ENCODE data around the gene KMT2A.
A peak's percentile ranks its signal among the peaks of the same experiment; 100 is the strongest.

Gene KMT2A

GRCh38 chr11:118447423-118447822, 11.1 kb downstream of the KMT2A start:
- no peaks in the 10 kb centered on the region for H3K9me3 ChIP-seq (ENCODE audit: insufficient read depth, low read depth, low read length)
- H3K79me2 ChIP-seq (ENCODE audit: insufficient read depth, low read length): peaks cover 99% of the 10 kb centered on the region
- H3K9me2 ChIP-seq (replicated peaks; ENCODE audit: low read depth, low read length): no peaks in the 10 kb centered on the region
- H3K4me1 ChIP-seq (ENCODE audit: insufficient read depth, low read length, poor library complexity, severe bottlenecking): peaks cover 47% of the 10 kb centered on the region
- peaks cover 99% of the 10 kb centered on the region for H4K20me1 ChIP-seq (ENCODE audit: insufficient read depth, low read length, poor library complexity, severe bottlenecking)
- peak overlapping the region; percentile 0 for H3K4me2 ChIP-seq (ENCODE audit: low read depth, low read length, poor library complexity, severe bottlenecking)
- no peak for TF ChIP-seq EZH2phosphoT487 (IDR thresholded peaks at IDR 0.05; ENCODE audit: borderline replicate concordance)
- TF ChIP-seq, protein P1, sequence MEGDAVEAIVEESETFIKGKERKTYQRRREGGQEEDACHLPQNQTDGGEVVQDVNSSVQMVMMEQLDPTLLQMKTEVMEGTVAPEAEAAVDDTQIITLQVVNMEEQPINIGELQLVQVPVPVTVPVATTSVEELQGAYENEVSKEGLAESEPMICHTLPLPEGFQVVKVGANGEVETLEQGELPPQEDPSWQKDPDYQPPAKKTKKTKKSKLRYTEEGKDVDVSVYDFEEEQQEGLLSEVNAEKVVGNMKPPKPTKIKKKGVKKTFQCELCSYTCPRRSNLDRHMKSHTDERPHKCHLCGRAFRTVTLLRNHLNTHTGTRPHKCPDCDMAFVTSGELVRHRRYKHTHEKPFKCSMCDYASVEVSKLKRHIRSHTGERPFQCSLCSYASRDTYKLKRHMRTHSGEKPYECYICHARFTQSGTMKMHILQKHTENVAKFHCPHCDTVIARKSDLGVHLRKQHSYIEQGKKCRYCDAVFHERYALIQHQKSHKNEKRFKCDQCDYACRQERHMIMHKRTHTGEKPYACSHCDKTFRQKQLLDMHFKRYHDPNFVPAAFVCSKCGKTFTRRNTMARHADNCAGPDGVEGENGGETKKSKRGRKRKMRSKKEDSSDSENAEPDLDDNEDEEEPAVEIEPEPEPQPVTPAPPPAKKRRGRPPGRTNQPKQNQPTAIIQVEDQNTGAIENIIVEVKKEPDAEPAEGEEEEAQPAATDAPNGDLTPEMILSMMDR (conservative IDR thresholded peaks at IDR 0.05; ENCODE audit: low read length): no peak
- no peak overlapping the region for H3K4me3 ChIP-seq (ENCODE audit: low read length, poor library complexity, severe bottlenecking)
- no peak overlapping the region for H3K9ac ChIP-seq (ENCODE audit: low read depth, low read length, poor library complexity, severe bottlenecking)
- no peaks in the 10 kb centered on the region for H3F3A ChIP-seq (ENCODE audit: low read depth)
- H3K27me3 ChIP-seq (ENCODE audit: insufficient read depth, low read length, poor library complexity, severe bottlenecking): no peaks in the 10 kb centered on the region
- H2AFZ ChIP-seq (ENCODE audit: low read length): no peak overlapping the region
- peaks cover 40% of the 10 kb centered on the region for H3K36me3 ChIP-seq (ENCODE audit: insufficient read depth, low read length)

DNA sequence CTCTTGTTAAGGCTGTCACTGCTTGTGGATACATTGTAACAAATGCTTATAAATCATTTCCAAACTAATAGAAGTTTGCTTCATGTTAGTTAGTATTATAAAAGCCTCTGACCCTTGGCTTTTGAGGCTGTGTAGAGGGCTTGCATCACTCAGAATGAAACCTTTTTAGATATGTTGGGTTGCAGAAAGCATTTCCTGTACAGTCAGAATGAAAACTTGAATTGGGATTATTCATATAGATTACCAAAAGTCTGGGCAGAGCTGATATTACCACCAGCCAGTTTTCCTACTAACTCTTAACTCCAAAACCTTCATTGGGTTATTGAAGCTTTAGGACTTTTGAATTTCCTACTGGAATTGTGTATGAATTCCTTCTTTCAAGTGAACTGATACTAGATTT, 12.0 kb downstream of the KMT2A start:
- Histone ChIP-seq H4K20me1 (ENCODE audit: insufficient read depth, low read length, poor library complexity, severe bottlenecking) (peaks cover 98% of the 10 kb centered on the region), H3K4me2 (ENCODE audit: low read depth, low read length, poor library complexity, severe bottlenecking) (no peak overlapping the region), H3K27me3 (ENCODE audit: insufficient read depth, low read length, poor library complexity, severe bottlenecking) (no peaks in the 10 kb centered on the region), H3K4me3 (ENCODE audit: low read length, poor library complexity, severe bottlenecking) (no peak overlapping the region), H3K9me3 (ENCODE audit: insufficient read depth, low read depth, low read length) (no peaks in the 10 kb centered on the region), H2AFZ (ENCODE audit: low read length) (no peak overlapping the region), H3F3A (ENCODE audit: low read depth) (no peaks in the 10 kb centered on the region), H3K9me2 (replicated peaks; ENCODE audit: low read depth, low read length) (no peaks in the 10 kb centered on the region), H3K9ac (ENCODE audit: low read depth, low read length, poor library complexity, severe bottlenecking) (no peak overlapping the region), H3K79me2 (ENCODE audit: insufficient read depth, low read length) (peaks cover 99% of the 10 kb centered on the region), H3K36me3 (ENCODE audit: insufficient read depth, low read length) (peaks cover 46% of the 10 kb centered on the region), H3K4me1 (ENCODE audit: insufficient read depth, low read length, poor library complexity, severe bottlenecking) (peaks cover 38% of the 10 kb centered on the region)
- TF ChIP-seq, protein P1 (conservative IDR thresholded peaks at IDR 0.05; ENCODE audit: low read length): no peak
- TF ChIP-seq EZH2phosphoT487 (IDR thresholded peaks at IDR 0.05; ENCODE audit: borderline replicate concordance): no peak

DNA sequence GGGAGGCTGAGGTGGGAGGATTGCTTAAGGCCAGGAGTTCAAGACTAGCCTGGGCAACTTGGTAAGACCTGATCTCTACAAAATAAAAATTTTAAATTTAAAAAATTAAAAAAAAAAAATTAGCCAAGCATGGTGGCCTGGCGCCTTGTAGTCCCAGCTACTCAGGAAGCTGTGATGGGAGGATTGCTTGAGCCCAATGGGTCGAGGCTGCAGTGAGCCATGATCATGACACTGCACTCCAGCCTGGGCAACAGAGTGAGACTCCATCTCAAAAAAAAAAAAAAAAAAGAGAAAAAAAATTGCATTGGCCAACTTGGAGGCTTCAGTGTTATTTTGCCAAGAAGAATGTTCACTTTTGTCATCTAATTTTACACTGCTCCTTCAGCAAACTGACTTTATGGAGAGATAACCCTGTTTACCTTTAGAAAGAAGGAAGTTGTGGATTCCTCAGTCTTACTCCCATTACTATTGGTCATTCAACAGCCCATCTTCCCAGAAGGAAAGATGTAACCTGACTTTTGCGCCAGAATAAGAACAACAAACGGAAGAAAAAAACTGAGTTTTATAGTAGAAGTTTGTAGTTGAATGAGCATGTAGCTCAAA, 13.1 kb downstream of the KMT2A start:
- no peaks in the 10 kb centered on the region for H3F3A ChIP-seq (ENCODE audit: low read depth)
- no peak overlapping the region for H3K4me3 ChIP-seq (ENCODE audit: low read length, poor library complexity, severe bottlenecking)
- no peak overlapping the region for H3K4me2 ChIP-seq (ENCODE audit: low read depth, low read length, poor library complexity, severe bottlenecking)
- peaks cover 98% of the 10 kb centered on the region for H4K20me1 ChIP-seq (ENCODE audit: insufficient read depth, low read length, poor library complexity, severe bottlenecking)
- H3K4me1 ChIP-seq (ENCODE audit: insufficient read depth, low read length, poor library complexity, severe bottlenecking): peaks cover 27% of the 10 kb centered on the region
- no peaks in the 10 kb centered on the region for H3K9me2 ChIP-seq (replicated peaks; ENCODE audit: low read depth, low read length)
- no peak overlapping the region for H2AFZ ChIP-seq (ENCODE audit: low read length)
- peaks cover 99% of the 10 kb centered on the region for H3K79me2 ChIP-seq (ENCODE audit: insufficient read depth, low read length)
- H3K9ac ChIP-seq (ENCODE audit: low read depth, low read length, poor library complexity, severe bottlenecking): no peak overlapping the region
- no peak for TF ChIP-seq EZH2phosphoT487 (IDR thresholded peaks at IDR 0.05; ENCODE audit: borderline replicate concordance)
- TF ChIP-seq, protein P1 (conservative IDR thresholded peaks at IDR 0.05; ENCODE audit: low read length): no peak
- no peaks in the 10 kb centered on the region for H3K9me3 ChIP-seq (ENCODE audit: insufficient read depth, low read depth, low read length)
- H3K27me3 ChIP-seq (ENCODE audit: insufficient read depth, low read length, poor library complexity, severe bottlenecking): no peaks in the 10 kb centered on the region
- peaks cover 56% of the 10 kb centered on the region for H3K36me3 ChIP-seq (ENCODE audit: insufficient read depth, low read length)

All from Loucy (cell line).